ENCODE data around the gene PNMA8B.
A peak's percentile ranks its signal among the peaks of the same experiment; 100 is the strongest.

PNMA8B gene

GRCh38 chr19:46460055-46460454 is 35.6 kb downstream of the PNMA8B start:
- DNase-seq (ENCODE audit: insufficient read length, low spot score) = no peak
- no peak for FAIRE-seq

DNA sequence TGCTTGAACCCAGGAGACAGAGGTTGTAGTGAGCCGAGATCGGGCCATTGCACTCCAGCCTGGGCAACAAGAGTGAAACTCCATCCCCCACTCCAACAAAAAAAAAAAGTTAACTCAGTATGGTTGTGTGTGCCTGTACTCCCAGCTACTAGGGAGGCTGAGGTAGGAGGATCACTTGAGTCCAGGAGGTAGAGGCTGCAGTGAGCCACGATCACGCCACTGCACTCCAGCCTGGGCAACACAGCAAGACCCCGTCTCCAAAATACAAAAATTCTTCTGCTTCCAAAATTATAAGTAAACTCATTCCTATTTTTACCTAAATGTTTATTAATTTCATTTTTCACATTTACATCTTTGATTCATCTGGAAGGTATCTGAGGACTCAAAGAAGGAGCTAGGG is 38.7 kb downstream of the PNMA8B start:
- no peak for DNase-seq (ENCODE audit: insufficient read length, low spot score)
- no peak for FAIRE-seq

- no peak for DNase-seq (ENCODE audit: insufficient read length, low spot score)
- no peak for FAIRE-seq
Observed at GRCh38 chr19:46454244-46454643, 41.4 kb downstream of the PNMA8B start.

GRCh38 chr19:46453661-46454060 is 42.0 kb downstream of the PNMA8B start:
- FAIRE-seq (no peak), DNase-seq (ENCODE audit: insufficient read length, low spot score) (no peak)

DNA sequence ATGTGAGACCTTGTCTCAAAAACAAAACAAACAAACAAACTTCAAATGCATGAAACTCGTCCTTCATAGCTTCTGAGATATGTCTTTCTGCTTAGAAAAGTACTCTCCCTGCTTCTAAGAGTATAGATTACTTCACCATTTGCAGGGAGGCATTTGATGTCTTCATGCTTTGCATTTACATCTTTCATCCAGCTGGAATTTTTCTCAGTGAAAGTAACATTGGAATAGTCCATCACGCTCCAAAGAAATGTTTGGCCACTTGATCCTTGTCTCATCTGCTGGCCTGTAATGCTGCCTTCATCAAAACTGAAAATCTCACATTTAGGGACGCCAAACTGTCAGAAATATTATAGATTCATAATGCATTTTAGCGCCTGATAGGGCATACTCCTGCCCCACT is 43.5 kb downstream of the PNMA8B start:
- FAIRE-seq (no peak), DNase-seq (ENCODE audit: insufficient read length, low spot score) (no peak)

- DNase-seq (ENCODE audit: insufficient read length, low spot score) (no peak), FAIRE-seq (no peak)
Observed at GRCh38 chr19:46451352-46451751, 44.3 kb downstream of the PNMA8B start.

DNA sequence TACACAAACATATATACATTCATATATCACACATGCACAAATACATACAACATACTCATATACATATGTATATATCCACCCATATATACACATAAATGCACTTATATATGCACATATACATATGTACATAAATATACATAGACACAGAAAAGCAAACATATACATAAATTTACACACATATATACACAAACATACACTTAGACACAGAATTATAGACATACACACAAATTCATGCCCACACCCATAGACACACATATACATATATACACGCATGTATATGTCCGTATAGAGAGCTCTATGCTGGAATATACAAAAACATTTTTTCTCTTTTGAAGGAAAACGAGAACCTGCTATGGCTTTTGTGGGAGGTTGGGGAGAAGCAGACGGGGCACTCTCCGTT is 44.9 kb downstream of the PNMA8B start:
- DNase-seq (ENCODE audit: insufficient read length, low spot score) (no peak), FAIRE-seq (no peak)

DNA sequence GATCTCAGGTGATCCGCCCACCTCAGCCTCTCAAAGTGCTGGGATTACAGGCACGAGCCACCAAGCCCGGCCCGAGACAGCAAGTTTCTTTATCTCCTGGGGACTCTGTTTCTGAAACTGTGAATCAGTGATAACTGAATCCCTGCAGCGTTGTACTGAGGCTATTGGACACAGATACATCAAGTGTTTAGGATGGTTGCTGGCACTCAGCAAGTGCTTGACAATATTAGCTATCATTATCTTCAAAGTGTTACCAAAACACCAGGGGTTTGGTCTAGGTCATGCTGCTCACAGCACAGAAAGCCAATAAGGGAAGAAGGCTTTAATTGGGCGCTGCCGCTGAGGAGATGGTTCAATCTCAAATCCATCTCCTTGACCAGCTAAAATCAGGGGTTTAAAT is 46.4 kb downstream of the PNMA8B start:
- FAIRE-seq = no peak
- no peak for DNase-seq (ENCODE audit: insufficient read length, low spot score)

- no peak for FAIRE-seq
- no peak for DNase-seq (ENCODE audit: insufficient read length, low spot score)
Observed at GRCh38 chr19:46448601-46449000, 47.1 kb downstream of the PNMA8B start.

- FAIRE-seq (no peak), DNase-seq (ENCODE audit: insufficient read length, low spot score) (no peak)
Observed at GRCh38 chr19:46447824-46448223, 47.8 kb downstream of the PNMA8B start.

DNA sequence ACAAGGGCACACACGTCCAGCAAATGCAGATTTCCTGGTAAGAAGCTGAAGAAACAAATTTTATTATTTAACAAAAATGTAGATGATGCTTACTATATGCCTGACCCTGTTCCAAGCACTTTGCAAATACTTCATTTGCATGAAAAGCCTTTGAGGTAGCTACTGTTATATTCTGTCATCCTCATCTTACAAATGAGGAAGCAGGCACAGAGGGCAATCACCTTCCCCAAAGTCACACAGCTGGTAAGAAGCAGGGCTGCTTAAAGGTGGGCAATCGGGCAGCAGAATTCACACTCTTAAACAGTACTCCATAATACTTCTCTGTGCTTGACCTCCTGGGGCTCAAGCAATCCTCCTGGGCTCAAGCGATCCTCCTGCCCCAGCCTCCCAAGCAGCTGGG is 48.7 kb downstream of the PNMA8B start:
- no peak for FAIRE-seq
- DNase-seq (ENCODE audit: insufficient read length, low spot score) = no peak

- no peak for DNase-seq (ENCODE audit: insufficient read length, low spot score)
- FAIRE-seq = no peak
Observed at GRCh38 chr19:46446021-46446420, 49.6 kb downstream of the PNMA8B start.

GRCh38 chr19:46442808-46443450 is 52.7 kb downstream of the PNMA8B start:
- no peak for FAIRE-seq
- DNase-seq (ENCODE audit: insufficient read length, low spot score) = peak; percentile 63

DNA sequence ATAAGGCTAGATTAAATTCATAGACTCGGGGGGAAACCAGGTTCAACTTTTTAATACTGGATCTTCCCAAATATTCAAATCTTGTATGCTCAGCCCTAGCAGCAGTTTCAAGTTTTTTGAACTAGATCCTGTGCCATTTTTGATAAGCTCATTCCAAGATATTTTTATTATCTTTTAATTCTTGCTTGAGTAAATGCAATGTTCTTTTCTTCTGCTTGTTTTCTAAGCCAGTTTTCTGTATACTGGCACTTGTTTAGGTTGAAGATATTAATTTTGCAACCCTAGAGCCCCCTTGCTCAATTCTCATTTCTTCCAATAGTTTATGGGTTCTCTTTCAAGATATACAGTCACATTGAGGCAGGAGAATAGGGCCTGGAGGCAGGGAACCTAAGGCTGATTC is 53.8 kb downstream of the PNMA8B start:
- FAIRE-seq (no peak), DNase-seq (ENCODE audit: insufficient read length, low spot score) (no peak)
